HCT116 (cell line): ENCODE measurements around the gene GM2A. TPM values are rescaled to one million over a fixed set of nuclear protein-coding genes. Genes with fewer than 3 reads are reported as not detected.
"Not testable (repeated sequence)": the region's sequence is repeated elsewhere in the genome, so short reads cannot be mapped to it uniquely, and the experiment has no call there.

Experiments
- ATAC-seq: fragments of 200-7000 bp; cut with Tn5 transposase; 2 replicates; pipeline ENCODE4 v1.9.1; 2020; ENCODE audit warnings: mild to moderate bottlenecking, moderate library complexity
- BruUV-seq: library from RNA; stranded (reverse); fragments of 400-500 nt; replicated peaks from 2 replicates; lab custom pipeline; 2021; lab: Mats Ljungman, UMichigan
- CTCF ChIA-PET: fragments of 300-600 bp; sonication (Branson Sonifier 250); formaldehyde crosslinking; loops from one replicate; lab custom pipeline; 2021; ENCODE audit warnings: antibody characterized with exemption; lab: Charles Lee
- POLR2A ChIA-PET: fragments of 300-600, 350-600 bp; sonication (Branson Sonifier 250); formaldehyde crosslinking; loops from one replicate; lab custom pipeline; 2021; ENCODE audit warnings: antibody characterized with exemption; lab: Charles Lee
- RAD21 ChIA-PET, 2 experiments: fragments of 300-600 bp; sonication (Branson Sonifier 250); formaldehyde crosslinking; loops; one replicate each; lab custom pipeline; 2023; ENCODE audit warnings: low total read pairs in 2 of 2; ENCODE audit not compliant: uncharacterized antibody in 2 of 2, unreplicated experiment in 2 of 2, low non-redundant PET in 1 of 2; lab: Charles Lee
- DNase-seq: peaks from one replicate; pipeline ENCODE4 v3.0.0-alpha.2; 2010; ENCODE audit warnings: low read depth, low spot score
- H2AFZ ChIP-seq: fragments of 200-600 bp; shearing (Covaris generic), sonication (generic); 2 replicates; pipeline ENCODE4 v1.6.1; 2017; ENCODE audit warnings: low read depth, mixed run types, mixed read lengths, antibody characterized with exemption, low read length; ENCODE audit not compliant: poor library complexity, severe bottlenecking
- H3K27ac ChIP-seq: 2 replicates; pipeline ENCODE4 v1.5.1; 2012; ENCODE audit warnings: low read depth, low read length
- H3K27me3 ChIP-seq: fragments of 200-600 bp; sonication (generic); 2 replicates; pipeline ENCODE4 v1.6.1; 2016; ENCODE audit warnings: mixed run types, low read length, mixed read lengths; ENCODE audit not compliant: insufficient read depth
- H3K36me3 ChIP-seq, 2 experiments: fragments of 200-500 bp in 1 of 2; fragments of 200-600 bp in 1 of 2; sonication (Bioruptor generic) in 1 of 2; sonication (generic) in 1 of 2; 2 replicates each; pipeline versions ENCODE4 v1.5.1 to v1.6.1; 2014 to 2016; ENCODE audit warnings: low read length in 2 of 2, inconsistent platforms in 1 of 2, mixed read lengths in 1 of 2, mixed run types in 1 of 2; ENCODE audit not compliant: insufficient read depth in 2 of 2, control insufficient read depth in 1 of 2
- H3K4me1 ChIP-seq, 2 experiments: fragments of 200-600 bp in 1 of 2; sonication (generic) in 1 of 2; 2 replicates each; pipeline versions ENCODE4 v1.5.1 to v1.6.1; 2012 to 2017; ENCODE audit warnings: low read length in 2 of 2, inconsistent platforms in 1 of 2, mild to moderate bottlenecking in 1 of 2, mixed read lengths in 1 of 2, mixed run types in 1 of 2, moderate library complexity in 1 of 2; ENCODE audit not compliant: insufficient read depth in 2 of 2, control insufficient read depth in 1 of 2
- H3K4me2 ChIP-seq: fragments of 200-600 bp; sonication (generic); 2 replicates; pipeline ENCODE4 v1.6.1; 2017; ENCODE audit warnings: mixed run types, low read length, mixed read lengths
- H3K4me3 ChIP-seq, 2 experiments: fragments of 200-600 bp in 1 of 2; sonication (generic) in 1 of 2; replicated peaks in 1 of 2; 2 replicates each; pipeline ENCODE4 v1.5.1; 2011 to 2016; ENCODE audit warnings: low read length in 2 of 2, control low read depth in 1 of 2, low read depth in 1 of 2, mild to moderate bottlenecking in 1 of 2, mixed read lengths in 1 of 2, mixed run types in 1 of 2
- H3K79me2 ChIP-seq: fragments of 200-600 bp; sonication (generic); 2 replicates; pipeline ENCODE4 v1.6.1; 2017; ENCODE audit warnings: mild to moderate bottlenecking, mixed run types, low read length, moderate library complexity, mixed read lengths; ENCODE audit not compliant: insufficient read depth
- H3K9ac ChIP-seq: fragments of 200-600 bp; sonication (generic); 2 replicates; pipeline ENCODE4 v1.6.1; 2016; ENCODE audit warnings: low read length, mixed read lengths
- H3K9me2 ChIP-seq: fragments of 200-600 bp; sonication (generic), shearing (Covaris generic); 2 replicates; pipeline ENCODE4 v1.6.1; 2017; ENCODE audit warnings: mixed run types, mild to moderate bottlenecking, moderate library complexity; ENCODE audit not compliant: insufficient read depth
- H3K9me3 ChIP-seq, 2 experiments: fragments of 200-500 bp in 1 of 2; fragments of 200-600 bp in 1 of 2; sonication (Bioruptor generic) in 1 of 2; sonication (generic) in 1 of 2; 2 replicates each; pipeline ENCODE4 v1.6.1; 2014 to 2017; ENCODE audit warnings: low read length in 2 of 2, mixed read lengths in 2 of 2, inconsistent platforms in 1 of 2, low read depth in 1 of 2, mild to moderate bottlenecking in 1 of 2, mixed run types in 1 of 2, moderate library complexity in 1 of 2; ENCODE audit not compliant: control insufficient read depth in 1 of 2, insufficient read depth in 1 of 2
- H4K20me1 ChIP-seq: fragments of 200-600 bp; sonication (generic), shearing (Covaris generic); 2 replicates; pipeline ENCODE4 v1.6.1; 2017; ENCODE audit warnings: mixed run types, mild to moderate bottlenecking, moderate library complexity; ENCODE audit not compliant: insufficient read depth
- POLR2AphosphoS5 ChIP-seq: IDR thresholded peaks from 2 replicates; pipeline ENCODE4 v1.6.1; 2011; ENCODE audit warnings: mild to moderate bottlenecking, low read depth, low read length, moderate library complexity
- ZBTB33 ChIP-seq: IDR thresholded peaks from 2 replicates; pipeline ENCODE4 v1.6.1; 2011; ENCODE audit warnings: mild to moderate bottlenecking, low read length, moderate library complexity; ENCODE audit not compliant: insufficient replicate concordance; ENCODE audit errors: extremely low read depth
- ZFX ChIP-seq: fragments of 450-650 bp; IDR thresholded peaks from 2 replicates; pipeline ENCODE4 v1.6.1; 2017
- intact Hi-C: fragments of 100-400 bp; cut with micrococcal nuclease; formaldehyde crosslinking; loops from 2 replicates; pipeline ENCODE4 v1.10.0; 2022
- total RNA-seq: library from RNA; stranded (reverse); gene quantifications from one replicate; pipeline ENCODE4 v1.2.1, GENCODE V29; 2021; ENCODE audit not compliant: unreplicated experiment
- TF ChIP-seq, protein P1 (sequence below), 3 experiments: fragments of 200-600 bp in 1 of 3; sonication (generic) in 1 of 3; IDR thresholded peaks in 2 of 3; conservative IDR thresholded peaks in 1 of 3; 2 replicates each; pipeline ENCODE4 v1.5.1; 2012 to 2017; ENCODE audit warnings: low read depth in 2 of 3, low read length in 2 of 3, antibody characterized with exemption in 1 of 3, borderline replicate concordance in 1 of 3, control low read depth in 1 of 3, mild to moderate bottlenecking in 1 of 3, mixed read lengths in 1 of 3, mixed run types in 1 of 3, moderate library complexity in 1 of 3; ENCODE audit not compliant: insufficient read depth in 1 of 3

The GM2A gene
- total RNA-seq, 1 experiment from 2014 or later = 25.0 TPM

- H3K27me3 ChIP-seq, H3K27ac ChIP-seq, RAD21 ChIA-PET, H3K4me3 ChIP-seq, H3K4me1 ChIP-seq, H3K79me2 ChIP-seq, BruUV-seq, H4K20me1 ChIP-seq, H3K9ac ChIP-seq, CTCF ChIA-PET, intact Hi-C loops, H3K9me3 ChIP-seq, H2AFZ ChIP-seq, H3K9me2 ChIP-seq, H3K36me3 ChIP-seq, ATAC-seq, DNase-seq, POLR2A ChIA-PET, H3K4me2 ChIP-seq: not testable (repeated sequence)
Observed at GRCh38 chr5:151309266-151309665, 56.3 kb downstream of the GM2A start.

GRCh38 chr5:151309821-151310220 is 56.8 kb downstream of the GM2A start:
- H4K20me1 ChIP-seq, H3K9me2 ChIP-seq, H3K9me3 ChIP-seq, H3K4me1 ChIP-seq, H3K27me3 ChIP-seq, H3K4me3 ChIP-seq, H3K27ac ChIP-seq, POLR2A ChIA-PET, BruUV-seq, H3K9ac ChIP-seq, H2AFZ ChIP-seq, ATAC-seq, RAD21 ChIA-PET, DNase-seq, H3K79me2 ChIP-seq, H3K36me3 ChIP-seq, CTCF ChIA-PET, H3K4me2 ChIP-seq: not testable (repeated sequence)
- intact Hi-C loops = loop anchor here (10.0 kb wide), 1 partner anchor 185 kb away; no protein-coding TSS in a partner anchor

DNA sequence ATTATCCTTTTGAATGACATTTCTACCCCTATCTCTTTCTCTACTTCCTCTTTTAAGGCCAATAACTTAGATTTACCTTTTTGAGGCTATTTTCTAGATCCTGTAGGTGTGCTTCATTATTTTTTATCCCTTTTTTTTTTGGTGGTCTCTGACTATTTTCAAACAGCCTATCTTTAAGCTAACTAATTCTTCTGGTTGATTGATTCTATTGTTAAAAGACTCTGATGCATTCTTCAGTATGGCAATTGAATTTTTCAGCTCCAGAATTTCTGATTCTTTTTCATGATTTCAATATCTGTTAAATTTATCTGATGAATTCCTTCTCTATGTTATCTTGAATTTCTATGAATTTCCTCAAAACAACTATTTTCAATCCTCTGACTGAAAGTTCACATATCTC is 57.9 kb downstream of the GM2A start:
- CTCF ChIA-PET = no interaction called here
- Histone ChIP-seq H3K79me2 (no peaks in the 10 kb centered on the region), H3K36me3 (no peaks in the 10 kb centered on the region), H2AFZ (no peak overlapping the region), H3K27ac (no peak overlapping the region), H3K4me1 (no peaks in the 10 kb centered on the region), H4K20me1 (no peaks in the 10 kb centered on the region), H3K9ac (no peak overlapping the region), H3K9me2 (no peaks in the 10 kb centered on the region), H3K4me2 (no peak overlapping the region), H3K27me3 (no peaks in the 10 kb centered on the region), H3K9me3 (no peaks in the 10 kb centered on the region), H3K4me3 (no peak overlapping the region)
- ATAC-seq (no peak), DNase-seq (no peak)
- RAD21 ChIA-PET = interaction anchor here in 1 of 2 experiments (0.6 kb wide), 1 partner anchor 74 kb away, joined by 4 read pairs; no protein-coding TSS in a partner anchor
- BruUV-seq = no TSS peak
- POLR2A ChIA-PET = no interaction called here
- TF ChIP-seq ZFX (no peak), ZBTB33 (no peak), POLR2AphosphoS5 (no peak)
- TF ChIP-seq, protein P1, sequence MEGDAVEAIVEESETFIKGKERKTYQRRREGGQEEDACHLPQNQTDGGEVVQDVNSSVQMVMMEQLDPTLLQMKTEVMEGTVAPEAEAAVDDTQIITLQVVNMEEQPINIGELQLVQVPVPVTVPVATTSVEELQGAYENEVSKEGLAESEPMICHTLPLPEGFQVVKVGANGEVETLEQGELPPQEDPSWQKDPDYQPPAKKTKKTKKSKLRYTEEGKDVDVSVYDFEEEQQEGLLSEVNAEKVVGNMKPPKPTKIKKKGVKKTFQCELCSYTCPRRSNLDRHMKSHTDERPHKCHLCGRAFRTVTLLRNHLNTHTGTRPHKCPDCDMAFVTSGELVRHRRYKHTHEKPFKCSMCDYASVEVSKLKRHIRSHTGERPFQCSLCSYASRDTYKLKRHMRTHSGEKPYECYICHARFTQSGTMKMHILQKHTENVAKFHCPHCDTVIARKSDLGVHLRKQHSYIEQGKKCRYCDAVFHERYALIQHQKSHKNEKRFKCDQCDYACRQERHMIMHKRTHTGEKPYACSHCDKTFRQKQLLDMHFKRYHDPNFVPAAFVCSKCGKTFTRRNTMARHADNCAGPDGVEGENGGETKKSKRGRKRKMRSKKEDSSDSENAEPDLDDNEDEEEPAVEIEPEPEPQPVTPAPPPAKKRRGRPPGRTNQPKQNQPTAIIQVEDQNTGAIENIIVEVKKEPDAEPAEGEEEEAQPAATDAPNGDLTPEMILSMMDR (IDR thresholded peaks at IDR 0.05 in 2 of 3, conservative IDR thresholded peaks at IDR 0.05 in 1 of 3; ENCODE audit: borderline replicate concordance in 1 of 3, insufficient read depth in 1 of 3, low read depth in 2 of 3, low read length in 2 of 3) = no peak
- intact Hi-C loops = loop anchor here (10.0 kb wide), 1 partner anchor 184 kb away; no protein-coding TSS in a partner anchor
